ENCODE results near the gene COX10. TPM values are rescaled to one million over a fixed set of nuclear protein-coding genes. Genes with fewer than 3 reads are reported as not detected.

COX10 gene
- total RNA-seq, 4 donors from 2014 or later = 20.3 to 27.2 (median 22.0) TPM

- peaks cover 0 to under 1% (median 0%) of the 10 kb centered on the region in 4 donors for H3K36me3 ChIP-seq
- no peaks in the 10 kb centered on the region for H3K9me3 ChIP-seq
- H3K27ac ChIP-seq (replicated peaks in 1 of 4) = no peak overlapping the region
- no peak overlapping the region for H3K4me3 ChIP-seq
- TF ChIP-seq CTCF (IDR thresholded peaks at IDR 0.05) = no peak
- no peak for TF ChIP-seq POLR2A (IDR thresholded peaks at IDR 0.05; ENCODE audit: low read depth)
- TF ChIP-seq POLR2AphosphoS5 (IDR thresholded peaks at IDR 0.05) = no peak
- TF ChIP-seq EP300 (IDR thresholded peaks at IDR 0.05) = no peak
- H3K4me1 ChIP-seq = peaks cover 11 to 32% (median 19%) of the 10 kb centered on the region in 4 donors
- intact Hi-C loops (cut with DNase I) = no loop called here
- no peak for DNase-seq (ENCODE audit: extremely low spot score)
- 95% methylated on average over 2 of the region's 2 CpGs for WGBS
- no peaks in the 10 kb centered on the region for H3K27me3 ChIP-seq
Observed at GRCh38 chr17:14086189-14086588, 16.9 kb downstream of the COX10 start.

- intact Hi-C loops (cut with DNase I) = no loop called here
- H3K27ac ChIP-seq (replicated peaks in 1 of 4) = no peak overlapping the region
- H3K4me3 ChIP-seq = no peak overlapping the region
- DNase-seq (ENCODE audit: extremely low spot score) = no peak
- no peaks in the 10 kb centered on the region for H3K9me3 ChIP-seq
- peaks cover 8 to 17% (median 9%) of the 10 kb centered on the region in 4 donors for H3K4me1 ChIP-seq
- no peaks in the 10 kb centered on the region for H3K27me3 ChIP-seq
- 88% methylated on average over 1 of the region's 1 CpG for WGBS
- no peak for TF ChIP-seq EP300 (IDR thresholded peaks at IDR 0.05)
- TF ChIP-seq POLR2A (IDR thresholded peaks at IDR 0.05; ENCODE audit: low read depth) = no peak
- no peak for TF ChIP-seq CTCF (IDR thresholded peaks at IDR 0.05)
- TF ChIP-seq POLR2AphosphoS5 (IDR thresholded peaks at IDR 0.05) = no peak
- no peaks in the 10 kb centered on the region for H3K36me3 ChIP-seq
Observed at GRCh38 chr17:14089179-14089578, 19.9 kb downstream of the COX10 start.

- Histone ChIP-seq H3K4me1 (peaks cover 7 to 29% (median 19%) of the 10 kb centered on the region in 4 donors), H3K4me3 (no peak overlapping the region), H3K27me3 (no peaks in the 10 kb centered on the region), H3K36me3 (no peaks in the 10 kb centered on the region), H3K27ac (replicated peaks in 1 of 4) (no peak overlapping the region), H3K9me3 (no peaks in the 10 kb centered on the region)
- 94% methylated on average over 4 of the region's 4 CpGs for WGBS
- no peak for DNase-seq (ENCODE audit: extremely low spot score)
- intact Hi-C loops (cut with DNase I) = no loop called here
- TF ChIP-seq EP300 (IDR thresholded peaks at IDR 0.05) = no peak
- TF ChIP-seq POLR2AphosphoS5 (IDR thresholded peaks at IDR 0.05) = no peak
- TF ChIP-seq POLR2A (IDR thresholded peaks at IDR 0.05; ENCODE audit: low read depth) = no peak
- no peak for TF ChIP-seq CTCF (IDR thresholded peaks at IDR 0.05)
Observed at GRCh38 chr17:14091367-14091766, 22.1 kb downstream of the COX10 start.

- intact Hi-C loops (cut with DNase I) = no loop called here
- 67% methylated on average over 1 of the region's 1 CpG for WGBS
- DNase-seq (ENCODE audit: extremely low spot score) = no peak
- no peaks in the 10 kb centered on the region for H3K36me3 ChIP-seq
- no peaks in the 10 kb centered on the region for H3K27me3 ChIP-seq
- no peak overlapping the region for H3K4me3 ChIP-seq
- TF ChIP-seq EP300 (IDR thresholded peaks at IDR 0.05) (no peak), CTCF (IDR thresholded peaks at IDR 0.05) (no peak)
- peaks cover 7 to 29% (median 19%) of the 10 kb centered on the region in 4 donors for H3K4me1 ChIP-seq
- no peak overlapping the region for H3K27ac ChIP-seq (replicated peaks in 1 of 4)
- H3K9me3 ChIP-seq = no peaks in the 10 kb centered on the region
Observed at GRCh38 chr17:14092808-14093207, 23.5 kb downstream of the COX10 start.

Data from esophagus muscularis mucosa (tissue), 4 donors.